ENCODE measurements around the gene MLC1.

The MLC1 gene

DNA sequence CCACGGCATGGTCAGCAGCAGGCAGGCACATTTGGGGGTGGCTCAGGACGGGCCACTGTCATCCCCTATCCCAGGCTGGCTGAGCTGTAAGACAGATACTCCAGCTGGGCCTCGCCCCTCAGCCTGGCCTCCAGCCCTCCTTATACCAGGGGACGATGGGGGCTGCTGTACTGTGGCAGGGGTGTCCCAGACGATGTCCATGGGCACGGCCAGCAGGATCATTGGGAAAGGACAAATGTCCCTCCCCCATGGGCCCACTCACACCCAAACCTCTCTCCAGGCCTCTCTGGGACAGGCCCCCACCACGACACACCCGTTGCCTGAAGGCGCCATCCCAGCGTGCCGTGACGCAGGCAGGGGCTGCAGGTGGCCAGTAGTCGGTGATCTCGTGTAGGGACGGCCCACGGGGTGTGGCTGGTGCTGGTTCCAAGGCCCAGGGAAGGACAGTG is 71.1 kb downstream of the MLC1 start:
- no peak for DNase-seq

DNA sequence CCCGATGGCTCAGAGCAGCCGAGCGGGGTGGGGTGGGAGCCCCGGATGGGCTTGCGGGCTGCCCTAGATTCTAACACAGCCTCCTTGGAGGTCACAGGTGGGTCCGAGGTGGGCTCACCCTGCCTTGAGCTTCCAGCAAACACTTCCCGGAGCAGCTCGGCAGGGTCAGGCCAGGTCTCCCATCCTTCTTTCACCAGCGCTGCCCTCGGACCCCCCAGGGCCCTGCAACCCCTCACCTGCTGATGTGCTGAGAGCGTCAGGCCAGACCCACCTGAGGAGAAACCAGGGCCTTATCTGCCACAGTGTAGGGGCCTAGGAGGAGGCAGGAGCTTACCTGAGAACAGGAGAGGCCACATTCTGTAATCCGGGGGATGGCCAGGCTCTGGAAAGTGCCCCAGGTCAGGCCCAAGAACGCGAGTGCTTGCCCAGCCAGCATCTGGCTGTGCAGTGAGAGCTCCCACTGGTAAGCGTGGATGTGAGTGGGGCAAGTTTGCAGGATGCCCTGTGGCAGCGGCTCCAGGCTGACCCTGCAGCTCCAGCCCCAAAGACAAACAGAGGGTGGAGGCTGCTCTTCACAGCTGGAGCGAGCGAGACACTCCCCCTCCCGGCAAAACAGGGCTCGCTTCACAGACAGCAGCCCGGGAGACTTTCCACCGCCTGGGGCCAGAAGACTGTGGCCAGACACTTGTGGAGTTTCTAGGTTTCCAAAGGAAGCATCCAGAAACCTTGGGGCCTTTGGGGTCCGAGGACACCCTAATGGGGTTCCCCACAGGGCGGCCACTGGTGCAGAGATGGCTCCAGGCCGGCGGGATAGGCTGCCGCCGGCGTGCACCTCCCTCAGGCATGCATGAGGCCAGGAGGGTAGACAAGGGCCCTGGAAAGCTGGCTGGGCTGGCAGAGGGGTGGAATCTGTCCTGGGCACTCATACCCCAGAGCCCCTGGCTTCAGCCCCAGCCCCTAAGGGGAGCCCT is 72.7 kb downstream of the MLC1 start, which contains the start of gene IL17REL:
Gene IL17REL, minus strand, starts transcription at position 555 of the 971 bp plus-strand sequence. Its CDS starts 119 bp downstream, at position 436.
- no peak for DNase-seq

DNA sequence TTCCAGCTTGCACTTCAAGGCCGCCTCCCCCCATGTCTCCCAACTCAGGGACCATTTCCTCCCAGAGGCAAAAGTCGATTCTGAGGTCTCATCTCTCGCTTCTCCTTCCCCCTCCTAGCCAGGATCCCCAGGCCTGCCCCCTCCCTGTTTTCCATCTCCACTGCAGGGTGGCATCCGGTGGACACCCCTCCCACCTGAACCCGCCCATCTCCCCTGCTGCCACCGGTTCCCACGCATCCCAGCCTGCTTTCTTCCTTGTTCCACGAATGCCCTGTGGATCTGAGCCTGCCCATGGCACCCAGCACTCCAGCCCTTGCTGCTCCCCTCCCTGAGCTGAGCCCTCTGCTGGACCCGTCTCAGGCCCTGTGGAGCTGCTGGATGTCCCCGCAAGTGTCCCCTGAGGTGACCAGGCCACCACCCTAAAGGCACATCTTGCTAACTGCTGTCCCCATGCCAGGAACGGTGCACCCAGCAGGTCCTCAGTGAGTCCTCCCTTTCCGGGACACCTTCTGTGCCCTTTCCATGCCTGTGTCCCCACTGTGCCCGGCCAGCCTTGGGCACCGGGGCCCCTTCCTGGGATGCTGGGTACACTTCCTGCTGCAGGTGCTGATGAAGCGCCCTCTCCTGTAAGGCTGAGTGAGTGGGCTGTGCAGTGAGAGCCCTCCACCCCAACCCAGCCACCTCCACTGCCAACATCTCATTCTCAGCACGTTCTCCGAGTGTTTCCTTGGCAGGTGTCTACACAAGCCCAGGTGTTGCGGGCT is 73.6 kb downstream of the MLC1 start:
- no peak for DNase-seq

DNA sequence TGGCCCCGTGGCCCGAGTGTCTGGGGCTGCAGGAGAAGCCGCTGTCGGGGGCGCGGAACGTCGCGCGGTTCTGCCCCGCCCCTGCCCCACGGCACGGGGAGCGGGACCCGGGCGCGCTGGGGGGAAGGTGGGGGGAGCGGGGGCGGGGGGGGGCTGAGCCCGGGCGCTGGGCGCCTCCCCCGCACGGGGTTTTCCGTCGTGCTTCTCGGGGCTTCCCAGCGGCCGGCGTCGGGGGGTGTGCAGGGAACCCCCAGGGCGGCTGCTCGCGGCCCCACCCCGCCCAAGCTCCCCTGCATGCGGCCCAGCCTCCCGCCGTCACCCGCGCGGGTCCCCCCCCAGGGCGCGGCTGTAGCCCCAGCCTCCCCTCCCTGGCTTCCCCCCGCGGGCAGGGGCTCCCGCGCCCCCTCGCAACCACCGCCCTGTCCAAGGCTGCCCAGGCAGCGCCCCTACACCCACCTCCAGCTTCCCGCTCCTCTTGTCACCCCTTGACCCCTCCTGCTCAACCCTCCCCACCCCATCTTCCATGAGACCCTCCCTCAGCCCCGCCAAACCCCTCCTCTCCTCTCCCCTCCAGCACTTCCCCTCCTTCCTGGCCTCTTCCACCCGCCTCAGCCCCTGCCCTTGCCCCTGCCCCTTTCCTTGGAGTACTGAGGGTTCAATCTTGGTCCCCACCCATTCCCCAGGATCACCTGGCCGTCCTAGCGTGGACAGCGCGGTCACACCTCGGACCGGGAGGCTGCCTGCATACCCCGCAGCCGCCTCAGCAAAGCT is 74.4 kb downstream of the MLC1 start:
- DNase-seq = no peak

DNA sequence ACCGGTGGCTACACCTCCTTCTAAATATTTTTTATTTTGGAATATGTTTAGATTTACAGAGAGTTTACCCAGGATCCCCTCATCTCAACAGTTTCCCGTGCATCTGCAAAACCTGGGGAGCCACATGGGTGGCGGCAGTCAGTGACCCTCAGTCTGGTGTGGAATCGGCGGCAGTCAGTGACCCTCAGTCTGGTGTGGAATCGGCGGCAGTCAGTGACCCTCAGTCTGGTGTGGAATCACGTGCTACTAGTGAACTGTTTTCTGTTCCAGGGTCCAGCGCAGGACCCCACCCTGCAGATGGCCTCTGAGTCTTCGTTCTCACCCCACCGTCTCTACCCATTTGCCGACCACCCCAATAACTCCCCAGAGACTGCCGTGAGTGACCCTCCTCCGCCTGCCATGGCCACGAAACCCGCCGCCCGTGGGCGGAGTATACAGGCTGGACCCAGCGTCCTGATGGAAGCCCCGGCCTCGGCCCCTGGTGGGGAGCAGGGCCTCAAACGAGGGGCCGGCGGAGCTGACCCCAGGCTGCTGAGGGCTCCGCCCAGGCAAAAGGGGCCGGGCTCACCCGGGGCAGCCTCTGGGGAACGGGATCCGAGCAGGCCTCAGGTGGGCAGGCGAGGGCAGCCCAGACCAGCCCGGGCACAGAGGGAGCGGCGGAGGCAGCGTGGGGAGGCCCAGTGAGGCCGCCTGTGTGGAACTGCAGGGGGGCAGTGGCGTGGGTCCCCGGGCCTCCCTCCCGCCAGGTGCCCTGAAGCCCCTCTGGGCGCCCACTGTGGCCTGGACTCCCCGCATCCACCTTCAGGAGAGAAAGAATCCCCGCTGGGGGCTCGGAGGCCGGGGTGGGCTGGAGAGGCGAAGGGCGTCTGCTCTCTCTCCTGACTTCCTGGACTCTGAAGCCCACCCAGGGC is 75.2 kb downstream of the MLC1 start:
- DNase-seq = no peak
